MM.1S (cell line): ENCODE data around the gene MELTF.

Experiments
- DNase-seq: peaks from one replicate; pipeline ENCODE4 v3.0.0-alpha.2; 2015
- H2AFZ ChIP-seq: fragments of 300-600 bp; sonication (generic); 2 replicates; pipeline ENCODE4 v1.6.0; 2016; ENCODE audit warnings: antibody characterized with exemption, low read length
- H3F3A ChIP-seq: fragments of 300-600 bp; sonication (generic); 2 replicates; pipeline ENCODE4 v1.6.1; 2016; ENCODE audit warnings: mild to moderate bottlenecking, antibody characterized with exemption, low read length, moderate library complexity, mixed read lengths; ENCODE audit not compliant: insufficient read depth
- H3K27ac ChIP-seq: fragments of 300-600 bp; sonication (generic); 2 replicates; pipeline ENCODE4 v1.5.1; 2016; ENCODE audit warnings: mild to moderate bottlenecking, low read length
- H3K27me3 ChIP-seq: fragments of 300-600 bp; sonication (generic); replicated peaks from 2 replicates; pipeline ENCODE4 v1.6.0; 2016; ENCODE audit warnings: low read length; ENCODE audit not compliant: insufficient read depth
- H3K36me3 ChIP-seq: fragments of 300-600 bp; sonication (generic); replicated peaks from 2 replicates; pipeline ENCODE4 v1.6.1; 2016; ENCODE audit warnings: mild to moderate bottlenecking, low read length, mixed read lengths; ENCODE audit not compliant: insufficient read depth
- H3K4me1 ChIP-seq: fragments of 300-600 bp; sonication (generic); 2 replicates; pipeline ENCODE4 v1.6.1; 2016; ENCODE audit warnings: low read length, mixed read lengths
- H3K4me2 ChIP-seq: fragments of 300-600 bp; sonication (generic); 2 replicates; pipeline ENCODE4 v1.6.0; 2016; ENCODE audit warnings: low read depth, low read length
- H3K4me3 ChIP-seq: fragments of 300-600 bp; sonication (generic); 2 replicates; pipeline ENCODE4 v1.5.1; 2016; ENCODE audit warnings: low read length, mixed read lengths
- H3K79me2 ChIP-seq: fragments of 300-600 bp; sonication (generic); 2 replicates; pipeline ENCODE4 v1.6.1; 2016; ENCODE audit warnings: mixed run types, low read length, mixed read lengths
- H3K9ac ChIP-seq: fragments of 300-600 bp; sonication (generic); 2 replicates; pipeline ENCODE4 v1.6.1; 2016; ENCODE audit warnings: low read length, mixed read lengths
- H3K9me2 ChIP-seq: fragments of 300-600 bp; sonication (generic); replicated peaks from 2 replicates; pipeline ENCODE4 v1.6.1; 2016; ENCODE audit warnings: mild to moderate bottlenecking, low read length, mixed read lengths; ENCODE audit not compliant: insufficient read depth
- H3K9me3 ChIP-seq: fragments of 300-600 bp; sonication (generic); replicated peaks from 2 replicates; pipeline ENCODE4 v1.6.1; 2016; ENCODE audit warnings: mild to moderate bottlenecking, low read length, mixed read lengths; ENCODE audit not compliant: insufficient read depth
- H4K20me1 ChIP-seq: fragments of 300-600 bp; sonication (generic); 2 replicates; pipeline ENCODE4 v1.6.1; 2016; ENCODE audit warnings: mild to moderate bottlenecking, low read length, moderate library complexity, mixed read lengths; ENCODE audit not compliant: insufficient read depth
- CTCF ChIP-seq: fragments of 300-600 bp; sonication (generic); IDR thresholded peaks from 2 replicates; pipeline ENCODE4 v1.5.1; 2016; ENCODE audit warnings: antibody characterized with exemption, low read length, mixed read lengths
- EZH2 ChIP-seq: fragments of 300-600 bp; sonication (generic); optimal IDR thresholded peaks from 2 replicates; pipeline ENCODE3; 2017; ENCODE audit warnings: low read depth, mild to moderate bottlenecking, antibody characterized with exemption, low read length, mixed read lengths
- EZH2phosphoT487 ChIP-seq: fragments of 300-600 bp; sonication (generic); IDR thresholded peaks from 2 replicates; pipeline ENCODE4 v1.6.1; 2018; ENCODE audit warnings: antibody characterized with exemption, low read length

The MELTF gene

GRCh38 chr3:197027896-197028727 lies 1.5 kb downstream of the MELTF start:
- no peak overlapping the region for H2AFZ ChIP-seq
- no peaks in the 10 kb centered on the region for H3K27me3 ChIP-seq
- H3K9ac ChIP-seq, result no peak overlapping the region
- H3K27ac ChIP-seq, result no peak overlapping the region
- H4K20me1 ChIP-seq, result no peaks in the 10 kb centered on the region
- DNase-seq, result no peak
- TF ChIP-seq CTCF, result no peak
- TF ChIP-seq EZH2, result no peak
- TF ChIP-seq EZH2phosphoT487, result no peak
- no peaks in the 10 kb centered on the region for H3K9me2 ChIP-seq
- peaks cover 8% of the 10 kb centered on the region; the same call in 1 of the 2 replicates for H3K4me1 ChIP-seq
- no peaks in the 10 kb centered on the region for H3K79me2 ChIP-seq
- no peak overlapping the region for H3K4me2 ChIP-seq
- H3K36me3 ChIP-seq, result no peaks in the 10 kb centered on the region
- no peaks in the 10 kb centered on the region for H3K9me3 ChIP-seq
- no peak overlapping the region; the same call in 1 of the 2 replicates for H3K4me3 ChIP-seq
- peaks cover 3% of the 10 kb centered on the region; the same call in 1 of the 2 replicates for H3F3A ChIP-seq

- no peaks in the 10 kb centered on the region for H3K27me3 ChIP-seq
- H4K20me1 ChIP-seq, result no peaks in the 10 kb centered on the region
- H3K4me1 ChIP-seq, result peaks cover 11% of the 10 kb centered on the region; the same call in 1 of the 2 replicates
- no peaks in the 10 kb centered on the region for H3K9me3 ChIP-seq
- no peak overlapping the region for H3K27ac ChIP-seq
- H3F3A ChIP-seq, result peaks cover 3% of the 10 kb centered on the region; the same call in 1 of the 2 replicates
- TF ChIP-seq EZH2 (no peak), EZH2phosphoT487 (no peak), CTCF (no peak)
- H3K4me2 ChIP-seq, result no peak overlapping the region
- no peak overlapping the region for H2AFZ ChIP-seq
- H3K36me3 ChIP-seq, result no peaks in the 10 kb centered on the region
- no peak overlapping the region for H3K4me3 ChIP-seq
- no peaks in the 10 kb centered on the region for H3K9me2 ChIP-seq
- DNase-seq, result no peak
- no peak overlapping the region for H3K9ac ChIP-seq
- H3K79me2 ChIP-seq, result no peaks in the 10 kb centered on the region
Observed at GRCh38 chr3:197027151-197027895, 2.3 kb downstream of the MELTF start.

GRCh38 chr3:197026481-197026866 lies 3.1 kb downstream of the MELTF start:
- H3K4me1 ChIP-seq, result peaks cover 11% of the 10 kb centered on the region; the same call in 1 of the 2 replicates
- no peaks in the 10 kb centered on the region for H3K9me3 ChIP-seq
- no peak for DNase-seq
- H3K4me2 ChIP-seq, result no peak overlapping the region
- no peaks in the 10 kb centered on the region for H3K27me3 ChIP-seq
- H3K36me3 ChIP-seq, result no peaks in the 10 kb centered on the region
- no peak overlapping the region for H3K27ac ChIP-seq
- no peaks in the 10 kb centered on the region for H3K9me2 ChIP-seq
- no peaks in the 10 kb centered on the region for H4K20me1 ChIP-seq
- H2AFZ ChIP-seq, result no peak overlapping the region
- H3K9ac ChIP-seq, result no peak overlapping the region
- no peak for TF ChIP-seq CTCF
- no peak for TF ChIP-seq EZH2
- TF ChIP-seq EZH2phosphoT487, result no peak
- H3K4me3 ChIP-seq, result no peak overlapping the region
- H3K79me2 ChIP-seq, result no peaks in the 10 kb centered on the region
- H3F3A ChIP-seq, result peaks cover 3% of the 10 kb centered on the region; the same call in 1 of the 2 replicates
